ENCODE results near the gene SLC23A3.
A peak's percentile ranks its signal among the peaks of the same experiment; 100 is the strongest.

Gene SLC23A3

DNA sequence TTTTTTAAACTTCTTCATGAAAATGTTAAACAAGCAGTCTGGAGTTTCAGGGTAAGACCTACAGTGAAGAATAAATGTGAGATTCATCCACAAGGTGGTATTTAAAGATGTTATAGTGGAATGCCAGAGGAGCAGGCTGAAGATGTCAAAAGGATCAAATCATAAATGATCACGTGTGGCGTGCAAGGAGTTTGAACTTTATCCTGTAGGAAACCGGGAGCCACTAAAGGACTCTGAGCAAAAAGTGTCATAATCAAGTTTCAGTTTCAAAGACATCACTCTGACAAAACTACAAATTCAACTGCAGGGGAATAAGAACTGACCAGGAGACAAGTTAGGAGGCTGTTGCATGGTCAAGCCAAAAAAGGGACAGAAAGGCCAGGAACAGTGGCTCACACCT, 29.1 kb downstream of the SLC23A3 start:
- no peak for DNase-seq

DNA sequence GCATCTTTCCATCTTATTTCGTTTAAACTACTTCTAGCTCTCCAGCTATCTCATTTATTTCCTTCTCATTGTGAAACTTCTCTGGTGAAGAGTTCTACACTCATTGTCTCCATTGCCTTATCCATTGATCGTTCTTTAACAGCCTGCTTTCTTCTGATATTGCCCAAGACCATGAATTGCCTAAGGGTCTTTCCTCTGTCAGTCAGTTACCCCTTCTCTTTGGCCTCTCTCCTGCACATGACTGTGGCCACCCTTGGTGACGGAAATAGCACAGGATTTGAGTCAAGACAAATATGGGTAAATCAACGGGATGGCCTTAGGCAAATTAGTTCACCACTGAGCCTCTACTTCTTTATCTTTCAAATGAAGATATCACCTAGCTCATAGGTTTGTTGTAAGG, 35.9 kb downstream of the SLC23A3 start:
- no peak for DNase-seq

DNA sequence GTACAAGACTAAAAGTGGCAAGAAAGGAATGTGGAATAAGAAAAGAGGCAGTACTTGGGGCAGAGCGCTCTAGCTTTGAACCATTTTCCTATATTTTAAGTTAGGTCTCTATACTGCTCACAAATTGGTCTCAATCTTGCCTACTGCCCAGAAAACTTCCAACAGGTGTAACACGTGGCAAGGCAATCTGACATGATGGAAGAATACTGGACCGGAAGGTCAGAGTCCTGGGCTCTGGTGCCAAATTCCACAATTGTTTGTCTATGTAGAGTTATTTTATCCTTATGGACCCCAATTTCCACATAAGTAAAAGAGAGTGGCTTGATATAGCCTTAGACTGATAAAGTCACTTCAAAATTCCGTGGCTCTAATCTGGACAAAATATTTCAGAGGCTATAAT, 38.1 kb downstream of the SLC23A3 start:
- DNase-seq = no peak

DNA sequence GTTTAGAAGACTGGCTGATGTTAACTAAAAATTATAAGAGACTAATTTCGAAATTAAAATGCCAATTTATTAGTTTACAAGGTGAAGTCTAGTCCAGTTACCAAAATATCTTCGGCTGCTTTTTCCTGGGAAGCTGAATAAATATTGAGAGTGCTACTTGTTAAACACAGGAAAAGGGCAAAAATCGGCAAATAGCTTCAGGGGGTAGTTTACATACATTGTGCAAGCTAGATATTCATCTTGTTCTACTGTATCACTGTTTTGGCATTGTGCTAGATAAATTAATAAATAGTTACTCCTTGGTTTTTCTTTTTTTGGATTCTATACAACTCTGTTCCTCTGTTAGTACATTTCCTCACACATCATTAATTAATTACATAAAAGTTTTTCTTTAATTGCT, 38.5 kb downstream of the SLC23A3 start:
- DNase-seq = no peak

DNA sequence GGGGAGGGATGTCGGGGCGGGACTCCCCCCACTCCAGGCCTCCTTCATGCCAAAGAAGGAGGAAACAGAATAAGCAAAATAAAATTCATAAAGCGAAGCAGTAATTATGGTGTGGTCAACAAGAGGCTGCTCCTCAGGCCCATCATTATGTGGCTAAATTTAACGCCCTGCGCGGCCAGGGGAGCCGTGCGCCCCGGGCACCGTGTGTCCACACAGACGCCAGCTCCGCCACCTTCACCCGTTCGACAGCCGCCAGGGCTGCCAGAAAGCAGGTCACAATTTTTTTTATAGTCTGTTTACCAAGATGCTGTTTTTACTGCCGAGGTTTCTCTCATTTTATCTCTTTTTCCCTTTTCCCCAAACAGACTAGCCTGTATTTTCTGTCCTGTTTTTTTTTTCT, 40.2 kb downstream of the SLC23A3 start:
- no peak for DNase-seq

DNA sequence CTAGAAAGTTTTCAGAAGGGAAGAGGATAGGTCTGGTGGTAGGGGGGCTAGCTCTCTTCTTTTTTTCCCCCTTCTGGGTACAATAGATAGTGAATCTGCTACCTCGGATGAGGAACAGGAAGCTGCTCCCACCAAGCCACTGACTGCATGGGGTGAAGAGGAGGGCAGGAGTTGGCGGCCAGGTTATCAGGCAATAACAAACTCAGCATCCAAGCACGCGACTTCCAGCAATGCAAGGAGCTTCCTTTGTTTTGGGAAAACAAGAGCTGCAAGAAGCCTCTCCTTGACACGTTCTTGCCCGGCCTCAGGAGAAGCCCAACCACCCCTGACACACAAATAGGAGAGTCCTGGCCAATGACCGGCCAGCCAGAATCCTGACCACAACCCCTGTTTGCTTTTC, 41.4 kb downstream of the SLC23A3 start:
- no peak for DNase-seq

DNA sequence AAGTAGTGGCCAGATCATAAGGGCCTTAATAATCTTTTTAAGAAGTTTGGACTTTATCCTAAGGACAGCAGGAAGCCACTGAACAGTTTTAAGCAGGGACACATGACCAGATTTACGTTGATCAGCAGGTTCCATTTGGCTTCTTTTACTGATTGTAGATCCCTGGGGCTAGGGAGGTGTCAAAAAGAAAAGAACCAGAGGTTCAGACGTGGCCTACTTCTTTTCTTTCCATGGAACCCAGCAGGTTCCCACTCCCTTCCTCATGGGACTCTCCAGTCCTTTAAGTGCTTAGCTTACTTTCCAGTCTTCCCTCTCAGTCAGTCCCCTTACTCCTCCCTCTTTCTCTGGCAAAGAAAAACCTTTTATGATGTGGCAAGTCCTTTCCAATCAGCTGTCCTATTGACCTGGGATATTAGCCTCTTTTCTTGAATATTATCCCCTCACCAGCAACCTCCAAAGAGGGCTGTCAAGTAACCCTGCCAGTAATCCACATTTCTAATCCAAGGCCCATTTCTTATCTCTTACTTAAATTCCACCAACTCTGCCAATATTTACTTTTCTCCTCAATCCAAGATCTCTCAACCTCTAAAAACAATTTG, 42.7 kb downstream of the SLC23A3 start:
- no peak for DNase-seq

DNA sequence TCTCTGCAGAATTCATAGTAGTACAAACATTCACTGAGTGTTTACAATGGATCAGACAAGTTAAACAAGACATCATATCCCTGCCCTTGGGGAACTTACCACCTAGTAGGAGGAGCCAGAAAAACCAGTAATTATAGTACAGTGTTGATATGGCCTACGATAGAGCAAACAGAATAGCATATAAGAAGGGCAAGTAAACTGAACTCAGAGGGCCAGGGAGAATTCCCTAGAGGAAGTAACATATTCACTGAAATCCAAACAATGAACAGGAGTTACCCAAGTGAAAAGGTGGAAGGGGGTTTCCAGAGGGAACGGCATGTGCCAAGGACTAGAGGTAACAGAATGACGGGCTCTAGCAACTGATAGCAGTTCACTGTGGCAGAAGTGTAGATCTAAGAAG, 43.3 kb downstream of the SLC23A3 start:
- no peak for DNase-seq

DNA sequence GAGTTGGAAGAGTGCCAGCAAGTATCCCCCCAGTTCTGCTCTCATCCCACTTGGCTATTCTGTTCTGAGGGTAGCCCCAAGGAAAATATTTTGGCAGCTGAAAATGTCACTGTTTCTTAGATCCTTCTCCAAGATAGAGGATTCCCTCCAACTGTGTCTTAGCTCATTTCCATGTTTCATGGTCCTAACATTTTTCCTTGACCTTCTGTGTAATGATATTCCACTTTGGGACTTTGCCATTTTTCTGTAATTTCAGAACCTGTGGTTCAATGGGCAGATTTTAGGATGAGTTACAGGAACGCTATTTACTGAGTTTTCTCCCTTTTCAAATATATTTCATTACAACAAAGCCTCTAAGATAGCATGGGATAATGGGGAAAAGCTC, 44.0 kb downstream of the SLC23A3 start:
- DNase-seq = no peak

DNA sequence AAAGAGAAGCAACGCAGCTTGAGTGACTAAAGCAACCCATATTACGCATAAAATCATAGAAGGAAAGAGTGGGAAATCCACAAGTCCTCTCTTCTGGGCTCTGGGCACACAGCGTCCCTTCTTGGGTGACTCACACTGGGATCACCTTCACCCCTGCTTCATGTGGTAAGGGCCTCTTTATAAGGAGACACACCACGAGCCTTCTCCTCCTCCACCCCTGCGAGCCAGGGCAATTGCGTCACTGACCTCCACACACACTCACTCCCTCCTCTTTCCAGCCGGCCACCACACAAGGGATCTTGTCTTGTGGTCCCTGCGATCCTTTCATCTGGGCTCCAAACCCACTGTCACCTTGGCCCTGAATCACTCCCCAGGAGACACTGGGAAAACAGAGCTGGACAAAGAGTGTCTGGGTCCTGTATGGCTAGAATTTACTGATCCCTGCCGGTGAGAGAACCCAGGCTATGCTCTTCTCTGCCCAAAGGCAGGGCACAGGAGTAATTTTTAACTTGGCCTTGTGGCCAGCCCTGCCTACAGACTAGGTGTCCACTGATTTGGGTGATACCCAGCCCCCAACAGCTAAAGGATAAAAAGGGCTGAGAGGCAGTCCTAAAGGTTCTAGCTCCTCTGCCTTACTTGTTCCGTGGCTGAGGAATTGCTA, 44.5 kb downstream of the SLC23A3 start:
- DNase-seq = peak; percentile 25

DNA sequence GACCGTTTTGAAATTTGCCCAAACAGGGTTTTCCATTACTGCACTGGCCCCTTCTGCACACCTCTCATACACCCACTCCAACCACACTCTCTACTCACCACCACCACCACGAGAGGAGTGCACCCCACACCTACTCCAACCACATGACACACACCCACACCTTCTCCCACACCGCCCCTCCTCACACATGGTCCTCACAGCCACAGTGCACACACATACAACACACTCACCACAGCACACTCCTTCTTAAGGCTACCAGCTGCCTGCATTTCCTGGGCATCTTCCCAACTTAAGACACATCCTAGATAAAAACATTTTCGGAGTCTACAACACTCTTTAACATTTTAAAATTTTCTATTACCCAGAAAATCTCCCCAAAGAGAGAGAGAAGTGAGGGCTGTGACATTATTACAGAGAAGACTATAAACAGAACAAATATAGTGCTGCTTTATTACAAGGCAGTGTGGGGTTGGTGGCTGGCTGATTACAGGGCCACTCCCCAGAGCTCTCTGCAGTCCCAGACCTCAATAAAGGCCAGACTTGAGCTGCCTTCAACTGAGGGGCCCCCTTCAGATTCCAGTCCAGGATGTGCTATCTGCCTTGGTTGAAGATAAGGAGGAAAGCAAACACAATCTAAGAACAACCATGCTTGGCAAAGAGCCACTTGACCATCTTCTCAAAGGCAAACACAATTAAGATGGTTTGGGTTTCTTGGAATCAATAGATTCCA, 45.3 kb downstream of the SLC23A3 start:
- no peak for DNase-seq

DNA sequence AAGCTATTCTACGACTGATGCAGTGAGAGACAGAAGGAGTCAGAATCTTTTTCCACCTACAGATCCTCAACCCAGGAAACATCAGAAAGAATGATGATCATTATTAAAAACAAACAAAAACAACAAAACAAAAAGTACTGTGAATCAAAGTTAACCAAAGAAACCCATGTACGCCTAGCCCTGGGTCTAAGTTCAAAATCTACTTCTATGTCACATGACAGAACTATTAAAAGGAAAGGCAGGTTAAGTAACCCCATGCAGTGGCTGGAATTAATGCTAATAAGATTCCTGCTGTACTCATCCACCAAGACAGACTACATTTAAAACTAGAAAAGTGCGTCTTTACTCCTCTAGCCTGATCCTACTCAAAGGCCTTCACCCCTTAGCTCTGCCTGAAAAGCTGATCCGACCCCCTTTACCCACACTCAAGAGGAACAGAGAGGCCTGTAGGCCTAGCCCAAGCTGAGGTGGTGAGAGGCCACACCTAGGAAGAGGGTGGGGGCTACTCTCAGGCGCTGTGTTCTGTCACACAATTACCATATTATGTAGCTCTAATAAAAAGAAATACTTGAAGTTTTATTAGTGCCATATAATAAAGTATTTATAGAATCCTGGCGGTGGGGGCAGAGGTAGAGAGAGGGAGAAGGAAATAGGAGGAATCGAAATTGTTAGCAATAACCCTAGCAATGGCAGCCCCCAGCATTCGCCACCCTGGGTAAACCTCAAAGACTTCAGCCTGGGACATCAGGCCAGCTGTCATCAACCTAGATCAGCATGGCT, 46.3 kb downstream of the SLC23A3 start:
- DNase-seq = no peak

DNA sequence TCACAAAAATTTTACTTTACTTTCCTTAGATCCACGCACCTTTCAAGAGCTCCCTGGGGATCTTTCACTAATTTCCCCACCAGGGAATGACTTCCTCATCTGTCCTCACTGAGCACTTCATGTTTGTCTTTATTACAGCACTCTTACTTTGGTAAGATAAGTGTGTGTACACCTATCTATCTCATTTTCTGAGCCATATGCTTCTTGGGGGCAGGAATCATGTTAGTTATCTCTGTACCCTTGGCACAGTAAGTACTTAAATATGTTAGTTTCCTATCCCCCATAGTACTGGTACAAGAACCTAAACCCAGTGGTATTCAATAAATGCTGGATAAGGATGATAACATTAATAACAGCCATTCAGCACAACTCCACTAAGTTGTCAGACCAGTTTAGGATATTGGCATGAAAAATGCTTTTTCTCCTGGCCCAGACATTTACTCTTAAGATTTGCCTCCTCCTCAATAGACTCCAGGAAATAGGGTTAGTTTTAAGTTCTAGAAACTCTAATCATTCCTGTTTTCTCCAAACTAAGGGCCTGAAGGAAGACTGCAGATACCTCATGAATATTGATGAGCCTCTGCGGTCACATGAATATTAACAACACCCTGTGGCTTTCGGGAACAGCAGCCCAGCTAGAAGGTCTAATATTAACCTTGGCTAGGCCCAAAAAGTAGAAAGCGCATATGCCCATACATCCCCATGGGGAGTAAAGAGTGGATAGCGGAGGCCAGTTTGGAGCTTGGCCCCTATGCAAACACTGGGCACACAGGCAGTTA, 47.4 kb downstream of the SLC23A3 start:
- DNase-seq = no peak

DNA sequence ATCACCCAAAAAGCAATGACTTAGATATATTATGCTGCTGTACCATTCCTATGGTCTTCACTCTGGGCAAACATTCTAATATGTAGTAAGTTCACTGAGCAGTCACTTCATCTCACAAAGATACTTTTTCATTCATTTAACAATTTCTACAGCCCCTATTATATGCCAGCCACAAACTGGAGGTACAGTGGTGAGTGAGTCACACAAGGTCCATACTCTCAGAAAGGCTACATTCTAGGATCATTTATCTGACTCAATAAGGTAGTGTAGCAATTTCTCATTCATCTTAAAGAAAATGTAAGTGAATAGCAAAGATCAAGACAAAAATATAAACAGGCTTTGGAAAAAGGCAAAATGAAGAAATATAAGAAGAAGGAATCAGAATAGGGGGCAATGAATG, 49.7 kb downstream of the SLC23A3 start:
- no peak for DNase-seq

DNA sequence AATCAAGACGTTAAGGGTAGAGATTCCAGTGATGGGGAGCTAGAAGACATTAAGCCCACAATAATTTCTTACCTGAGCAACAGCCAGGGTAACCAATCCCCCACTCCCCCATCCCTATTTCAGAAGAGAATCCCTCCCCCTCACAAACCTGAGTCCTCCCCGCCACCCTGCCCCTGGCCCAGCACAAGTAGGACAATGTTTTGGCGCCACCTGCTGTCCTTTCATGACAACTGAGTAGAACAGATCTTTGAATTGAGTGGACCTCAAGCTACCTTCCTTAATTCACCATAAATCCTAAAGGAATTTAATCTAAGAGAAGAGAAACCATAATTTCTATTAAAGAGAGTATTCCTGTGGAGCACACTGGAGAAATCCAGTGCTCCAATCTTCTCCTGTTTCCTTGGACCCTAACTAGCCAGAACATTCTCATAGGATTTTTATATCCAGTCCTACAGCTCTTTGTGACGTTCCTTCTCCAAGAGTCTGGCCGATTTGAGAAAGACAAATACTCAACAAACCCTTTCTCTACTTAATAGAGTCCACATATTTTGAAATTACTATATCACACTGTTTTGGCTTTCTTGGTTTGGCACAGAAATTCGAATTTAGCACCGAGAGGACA, 50.3 kb downstream of the SLC23A3 start:
- peak; percentile 51 for DNase-seq

DNA sequence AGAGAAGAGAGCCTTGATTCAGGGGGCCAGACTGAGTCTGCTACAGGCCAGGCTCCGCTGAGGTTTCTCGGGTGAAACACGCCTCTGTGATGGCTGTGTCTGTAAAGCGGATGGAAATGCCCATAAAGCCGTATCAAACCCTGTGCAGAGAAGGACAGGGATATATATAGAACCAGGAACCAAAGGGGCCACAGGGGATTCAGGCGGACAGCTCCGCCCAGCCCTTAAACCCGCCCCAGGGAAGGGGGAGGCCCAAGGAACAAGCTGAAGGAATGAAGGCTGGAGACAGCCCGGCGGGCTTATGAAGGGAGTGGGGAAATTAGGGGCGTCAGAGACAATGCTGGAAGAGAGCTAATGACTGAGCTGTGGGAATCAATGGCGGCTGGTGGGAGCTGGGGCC, 51.3 kb downstream of the SLC23A3 start:
- no peak for DNase-seq

DNA sequence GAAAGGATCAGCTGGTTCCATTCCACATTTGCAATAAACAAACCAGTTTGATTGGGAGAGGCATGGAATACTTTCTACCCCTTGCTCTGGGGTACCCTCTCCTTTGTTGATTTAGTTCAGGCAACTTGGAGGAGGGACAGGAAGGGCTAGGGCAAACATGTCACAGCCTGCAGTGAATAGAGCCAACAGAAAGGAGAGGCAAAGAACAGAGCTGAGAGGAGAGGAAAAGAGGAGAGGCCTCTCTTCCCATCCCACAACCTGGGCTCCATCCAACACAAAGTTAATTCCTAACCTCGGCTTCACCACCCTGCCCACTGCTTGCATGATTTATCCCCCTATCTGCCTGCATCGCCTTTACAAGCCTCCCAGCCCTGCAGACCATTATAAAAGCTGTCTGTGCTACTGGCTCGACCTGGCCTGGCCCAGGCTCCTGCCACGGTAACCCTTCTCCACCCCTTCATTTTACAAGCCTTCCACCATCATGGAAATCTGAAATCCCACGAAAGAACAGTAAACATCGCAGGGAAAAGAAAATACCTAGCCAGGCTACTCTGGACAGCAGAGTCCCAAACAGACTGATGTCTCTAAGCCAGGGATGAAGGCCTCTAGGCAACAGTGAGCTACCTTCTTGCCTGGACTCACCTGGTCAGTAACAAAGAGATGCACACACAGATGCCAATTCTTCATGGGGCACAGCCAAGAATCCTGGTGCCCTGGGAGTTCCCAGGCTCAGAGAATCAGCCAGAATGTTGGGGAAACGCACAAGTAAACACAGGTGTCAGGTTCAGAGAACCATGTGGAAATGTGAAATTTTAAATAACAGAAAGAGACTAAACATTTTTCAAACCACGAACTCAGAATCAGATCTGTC, 52.8 kb downstream of the SLC23A3 start:
- DNase-seq = no peak

DNA sequence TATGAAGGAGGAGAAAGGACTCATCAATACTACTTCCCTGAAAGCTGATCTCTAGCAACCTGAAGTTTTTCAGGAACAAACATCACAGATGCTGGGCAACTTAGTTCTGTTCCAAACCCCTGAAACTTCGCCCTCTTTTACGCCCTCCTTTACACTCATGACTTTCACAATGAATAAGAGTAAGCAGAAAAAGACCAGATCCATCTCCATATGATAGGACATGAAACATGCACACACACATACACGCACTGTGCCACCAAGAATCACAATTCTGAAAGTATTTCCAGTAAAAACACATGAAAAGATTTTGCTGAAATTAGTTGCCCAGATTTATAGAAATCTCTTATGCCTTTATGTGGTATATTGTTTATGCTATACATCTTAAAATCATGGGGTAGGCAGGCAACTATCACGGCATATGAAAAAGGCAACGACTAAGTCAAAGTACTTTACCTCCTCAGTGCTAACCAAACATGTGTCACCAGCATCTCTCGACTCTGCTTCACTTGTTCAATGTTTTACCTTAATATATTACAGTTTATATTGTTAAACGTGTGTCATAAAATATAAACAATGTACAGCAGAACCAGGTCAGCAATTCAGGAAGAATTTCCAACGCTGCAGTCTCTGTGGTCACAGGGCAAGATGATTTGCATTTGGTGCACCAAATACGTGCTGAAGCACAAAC, 57.0 kb downstream of the SLC23A3 start:
- DNase-seq = no peak

DNA sequence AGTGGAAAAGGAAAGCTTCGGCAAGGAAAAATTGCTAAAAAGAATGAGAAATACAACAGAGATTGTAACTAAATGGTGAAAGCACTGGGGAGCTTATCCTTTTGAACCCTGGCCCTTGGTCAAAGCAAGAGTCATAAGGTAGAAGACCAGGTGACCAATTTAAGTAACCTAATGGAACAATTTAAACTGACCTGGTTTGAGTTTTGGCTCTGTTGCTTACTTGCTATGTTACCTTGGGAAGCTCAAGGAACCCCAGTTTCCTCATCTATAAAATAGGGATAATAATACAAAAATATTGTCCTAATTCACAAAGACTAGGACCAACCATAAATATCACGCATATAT, 57.8 kb downstream of the SLC23A3 start:
- no peak for DNase-seq

All from fibroblast of skin of back (primary cell).